ENCODE data around the gene IGF2R.
A peak's percentile ranks its signal among the peaks of the same experiment; 100 is the strongest.

Gene IGF2R

DNA sequence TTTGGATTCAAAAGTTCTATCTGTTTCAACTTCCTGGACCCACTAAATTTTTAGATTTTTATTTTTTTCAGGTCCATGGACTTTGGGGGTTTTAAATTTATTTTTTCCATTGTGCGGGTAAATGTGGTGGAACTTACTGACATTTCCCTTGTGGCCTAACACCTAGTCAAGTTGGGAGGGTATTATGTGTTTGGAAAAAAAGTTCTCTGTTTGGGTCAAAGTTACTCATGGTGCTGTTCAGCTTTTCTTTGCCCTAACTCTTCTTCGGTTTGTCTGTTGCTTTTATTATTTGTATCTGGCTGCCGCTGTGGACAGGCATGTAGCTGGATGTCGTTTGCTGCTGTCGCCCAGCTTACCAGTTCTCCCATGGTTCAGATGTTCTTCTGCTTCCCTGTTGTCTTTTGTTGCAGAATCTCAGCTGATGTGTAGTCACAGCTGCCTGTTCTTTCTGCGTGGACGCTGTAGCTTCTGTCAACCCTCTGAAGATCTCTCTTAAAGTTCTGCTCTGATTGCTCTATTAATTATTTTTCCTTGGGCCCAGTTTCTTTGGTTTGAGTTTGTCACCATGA lies 7.9 kb downstream of the IGF2R start:
- DNase-seq (ENCODE audit: low read depth): no peak

DNA sequence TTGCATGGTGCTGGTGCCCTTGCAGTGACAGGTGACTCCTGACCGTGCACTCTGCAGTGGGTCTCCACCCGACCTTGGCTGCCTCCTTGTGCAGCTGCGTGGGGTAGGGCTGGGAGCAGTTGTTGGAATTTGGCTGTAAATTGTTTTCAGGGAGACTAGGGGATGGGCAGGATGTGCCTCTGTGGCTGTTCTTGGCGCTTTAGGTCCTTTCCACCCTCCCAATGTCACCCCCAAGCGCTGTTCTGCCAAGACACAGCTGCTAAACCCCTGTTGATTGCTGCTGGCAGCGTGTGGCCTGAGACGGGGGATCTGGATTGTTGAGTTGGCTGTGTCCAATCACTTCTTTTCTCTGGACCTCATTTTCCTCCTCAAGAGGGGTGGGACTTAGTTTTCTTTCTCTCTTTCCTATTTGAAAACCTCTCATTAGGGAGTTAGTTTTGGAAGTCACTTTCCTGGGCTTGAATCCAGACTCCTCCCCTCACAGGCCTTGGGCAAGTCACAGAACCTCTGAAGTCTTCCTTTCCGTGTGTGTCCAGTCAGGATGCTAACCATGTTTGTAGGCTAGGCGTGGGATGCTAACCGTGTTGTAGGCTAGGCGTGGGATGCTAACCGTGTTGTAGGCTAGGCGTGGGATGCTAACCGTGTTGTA lies 8.5 kb downstream of the IGF2R start:
- no peak for DNase-seq (ENCODE audit: low read depth)

- DNase-seq (ENCODE audit: low read depth): no peak
Observed at GRCh38 chr6:159977904-159978268, 9.0 kb downstream of the IGF2R start.

- no peak for DNase-seq (ENCODE audit: low read depth)
Observed at GRCh38 chr6:159978291-159979135, 9.6 kb downstream of the IGF2R start.

GRCh38 chr6:159979136-159979874 lies 10.4 kb downstream of the IGF2R start:
- peak; percentile 34 for DNase-seq (ENCODE audit: low read depth)

DNA sequence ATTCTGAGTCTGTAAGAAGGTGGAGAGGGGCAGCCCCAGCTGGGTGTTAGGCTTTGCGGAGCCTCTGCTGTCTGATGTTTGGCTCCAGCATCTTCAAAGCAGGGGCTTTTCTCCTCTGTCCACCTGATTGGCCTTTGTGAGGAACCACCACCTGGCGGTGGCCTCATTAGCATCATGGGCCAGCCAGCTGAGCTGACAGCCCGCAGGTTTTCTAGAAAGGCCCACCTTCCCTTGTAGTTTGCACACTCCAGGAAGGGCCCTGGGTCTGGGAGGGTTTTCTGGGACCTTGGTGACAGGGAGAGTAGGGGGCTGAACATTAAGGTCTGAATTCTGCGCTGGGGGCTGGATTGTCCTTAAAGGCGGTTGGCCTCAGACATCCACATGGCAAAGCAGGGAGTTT lies 11.6 kb downstream of the IGF2R start:
- DNase-seq (ENCODE audit: low read depth): no peak

GRCh38 chr6:159981071-159981402 lies 12.2 kb downstream of the IGF2R start:
- no peak for DNase-seq (ENCODE audit: low read depth)

GRCh38 chr6:159981403-159982245 lies 12.7 kb downstream of the IGF2R start:
- DNase-seq (ENCODE audit: low read depth): no peak

- DNase-seq (ENCODE audit: low read depth): no peak
Observed at GRCh38 chr6:159982731-159983506, 14.0 kb downstream of the IGF2R start.

DNA sequence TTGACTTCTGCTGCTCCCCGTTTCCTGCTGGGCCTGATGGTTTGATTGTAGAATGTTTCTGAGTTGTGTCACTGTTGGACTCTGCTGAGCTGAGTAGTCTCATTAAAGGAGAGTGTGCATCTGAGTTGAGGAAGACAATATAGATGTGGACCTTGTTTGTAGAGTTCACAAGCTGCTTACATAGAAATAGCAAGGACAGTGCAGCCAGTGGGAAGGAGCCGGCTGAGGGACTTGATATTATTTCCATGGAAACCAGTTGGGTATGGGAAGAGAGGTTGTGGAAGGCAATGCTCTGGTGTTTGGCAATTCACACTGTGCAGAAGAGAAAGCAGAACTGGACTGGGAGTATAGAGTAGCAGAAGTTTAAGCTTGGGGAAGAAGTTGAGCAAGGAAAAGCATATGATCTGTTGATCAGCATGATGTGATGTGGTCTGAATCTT lies 14.8 kb downstream of the IGF2R start:
- DNase-seq (ENCODE audit: low read depth): no peak

DNA sequence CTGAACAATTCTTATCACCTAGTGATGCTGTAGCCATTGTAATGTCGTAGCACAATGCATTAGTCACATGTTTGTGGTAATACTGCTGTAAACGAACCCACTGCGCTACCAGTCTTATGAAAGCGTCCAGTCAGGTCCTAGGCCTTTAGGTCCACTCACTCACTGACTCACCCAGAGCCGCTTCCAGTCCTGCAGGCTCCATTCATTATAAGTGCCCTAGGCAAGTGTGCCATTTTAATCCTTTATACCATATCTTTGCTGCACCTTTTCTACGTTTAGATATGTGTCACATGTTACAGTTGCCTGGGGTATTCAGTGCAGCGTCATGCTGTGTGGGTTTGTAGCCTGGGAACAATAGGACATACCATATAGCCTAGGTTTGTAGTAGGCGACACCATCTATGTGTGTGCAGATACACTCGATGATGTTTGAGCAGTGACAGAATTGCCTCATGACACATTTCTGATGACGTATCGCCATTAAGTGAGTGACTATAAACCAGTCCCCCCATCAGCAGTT lies 15.4 kb downstream of the IGF2R start:
- no peak for DNase-seq (ENCODE audit: low read depth)

DNA sequence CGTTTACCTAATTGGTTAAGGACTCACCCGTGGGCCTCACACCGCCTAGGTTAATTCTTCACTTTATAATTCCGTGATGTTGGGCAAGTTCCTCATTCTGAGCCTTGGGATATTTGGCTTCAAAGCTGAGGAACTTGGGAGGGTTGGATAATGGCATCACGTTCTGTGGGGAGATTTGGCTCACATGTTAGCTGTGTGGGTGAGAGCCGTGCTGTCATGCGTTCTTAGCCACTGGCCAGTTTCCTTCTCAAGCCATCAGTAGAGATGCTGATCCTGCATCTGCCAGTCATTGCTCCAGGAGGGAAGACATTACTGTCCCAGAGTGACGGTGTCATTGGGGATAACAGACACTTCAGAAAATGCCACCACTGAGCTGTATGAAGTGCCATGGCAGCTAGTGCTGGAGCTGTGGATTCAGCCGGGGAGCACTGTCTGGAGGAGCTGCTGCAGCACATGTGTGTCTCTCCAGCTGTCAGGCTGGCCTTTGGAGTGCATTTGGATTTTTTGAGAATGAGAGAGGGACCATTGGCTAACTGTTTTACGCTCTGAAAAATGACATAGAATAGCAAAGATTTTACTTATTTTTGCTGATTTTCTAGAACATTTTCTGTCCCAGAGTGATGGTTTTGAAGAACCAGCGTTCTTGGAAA lies 16.5 kb downstream of the IGF2R start:
- no peak for DNase-seq (ENCODE audit: low read depth)

DNA sequence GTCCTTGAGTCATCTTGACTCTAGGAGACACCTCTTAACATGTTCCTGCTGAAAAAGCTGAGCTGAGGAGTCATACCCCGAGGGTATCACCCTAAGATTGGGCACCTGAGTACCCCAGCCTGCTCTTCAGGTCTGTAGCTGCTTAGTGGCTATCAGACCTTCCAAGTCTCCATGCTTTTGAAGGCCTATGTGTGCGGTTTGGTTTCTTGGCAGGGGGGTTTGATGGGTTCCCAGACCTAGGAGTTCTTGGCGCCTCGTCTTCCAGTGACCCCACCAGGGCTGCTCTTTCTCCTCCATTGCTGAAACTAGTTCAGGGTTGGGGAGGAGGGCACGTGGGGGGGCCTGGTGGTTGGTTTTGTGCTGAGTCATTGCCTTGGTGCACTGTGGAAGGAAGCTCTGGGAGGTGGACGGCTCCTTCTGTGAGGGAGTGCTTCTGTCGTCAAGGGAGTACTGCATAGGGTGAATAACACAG lies 20.1 kb downstream of the IGF2R start:
- DNase-seq (ENCODE audit: low read depth): no peak

GRCh38 chr6:159989492-159990480 lies 20.9 kb downstream of the IGF2R start:
- no peak for DNase-seq (ENCODE audit: low read depth)

- no peak for DNase-seq (ENCODE audit: low read depth)
Observed at GRCh38 chr6:159992366-159992765, 23.5 kb downstream of the IGF2R start.

DNA sequence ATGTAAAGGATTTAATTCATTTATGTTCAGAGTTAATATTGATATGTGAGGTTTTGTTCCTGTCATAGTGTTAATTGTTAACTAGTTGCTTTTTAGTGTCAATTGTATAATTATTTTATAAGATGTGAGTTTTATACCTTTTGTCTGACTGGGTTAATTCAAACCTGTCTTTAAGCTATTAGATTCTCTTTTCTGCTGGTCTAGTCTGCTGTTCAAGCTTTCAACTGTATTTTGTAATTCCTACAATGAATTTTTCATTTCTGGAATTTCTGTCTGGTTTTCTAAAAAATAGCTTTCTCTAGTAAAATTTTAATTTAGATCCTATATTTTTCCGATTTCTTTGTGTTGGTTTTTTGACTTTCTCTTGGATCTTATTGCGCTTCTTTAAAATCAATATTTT lies 26.5 kb downstream of the IGF2R start:
- no peak for DNase-seq (ENCODE audit: low read depth)

DNA sequence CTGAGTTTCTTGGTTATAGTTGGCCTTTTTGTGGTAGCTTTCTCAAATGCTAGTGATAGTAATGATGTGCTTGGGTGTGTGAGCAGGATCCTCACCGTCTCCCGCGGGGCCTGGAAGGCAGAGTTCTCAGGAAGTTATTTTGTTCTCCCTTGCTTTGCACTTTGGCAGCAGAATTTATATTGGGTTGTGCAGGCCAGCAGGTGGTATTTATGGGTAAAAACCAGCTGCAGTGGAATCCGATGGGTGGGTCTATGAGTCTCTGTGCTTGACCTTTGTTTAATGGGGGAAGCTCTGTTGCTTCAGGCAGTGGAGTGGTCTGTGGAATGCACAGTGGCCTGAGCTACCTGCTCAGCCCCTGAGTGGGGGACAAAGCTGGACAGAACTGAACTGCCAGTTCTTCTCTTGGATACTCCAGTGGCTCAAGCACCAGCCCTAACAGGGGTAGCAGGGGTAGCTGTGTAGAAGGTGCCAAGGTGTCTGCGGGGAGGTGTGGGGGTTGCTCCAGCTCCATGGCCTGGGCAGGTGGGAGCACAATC lies 27.3 kb downstream of the IGF2R start:
- no peak for DNase-seq (ENCODE audit: low read depth)

All from stimulated activated CD8-positive, alpha-beta memory T cell treated with anti-CD3 and anti-CD28 coated beads, Interleukin-15, amount 100 ng/mL, for 1 hour (primary cell).